Right cardiac atrium (tissue), 5 donors: Measurements from ENCODE around the gene CMTM1. TPM values are rescaled to one million over a fixed set of nuclear protein-coding genes. Genes with fewer than 3 reads are reported as not detected.

Experiments
- ATAC-seq, 2 donors: fragments of 200-7000 bp; cut with Tn5 transposase; one replicate each; pipeline versions ENCODE4 v1.8.0 to v1.9.1; 2020; ENCODE audit warnings: moderate library complexity in 2 of 2, mild to moderate bottlenecking in 1 of 2
- DNase-seq, 3 donors: peaks; one replicate each; pipeline ENCODE4 v3.0.0-alpha.2; 2020
- H3K27ac ChIP-seq: one replicate; pipeline ENCODE4 v1.5.1; 2013; ENCODE audit warnings: mild to moderate bottlenecking, low read length, control low read depth, moderate library complexity
- H3K27me3 ChIP-seq: one replicate; pipeline ENCODE4 v1.6.1; 2013; ENCODE audit not compliant: control insufficient read depth, insufficient read depth
- H3K4me1 ChIP-seq: one replicate; pipeline ENCODE4 v1.6.1; 2013; ENCODE audit warnings: low read length; ENCODE audit not compliant: control insufficient read depth, insufficient read depth
- H3K4me3 ChIP-seq: one replicate; pipeline ENCODE4 v1.5.1; 2013; ENCODE audit warnings: low read length, control low read depth
- H3K9me3 ChIP-seq: one replicate; pipeline ENCODE4 v1.6.1; 2013; ENCODE audit warnings: low read length; ENCODE audit not compliant: control insufficient read depth
- WGBS: extraction: QIAGEN DNeasy Blood & Tissue Kit; methylation state at CpG from one replicate; pipeline ENCODE4 v1.1.7; 2013; 5-methylcytosine and 5-hydroxymethylcytosine counted together
- intact Hi-C, 4 donors: fragments of 100-400 bp; cut with DNase I; formaldehyde crosslinking; loops; one replicate each; pipeline versions ENCODE4 v1.11.0 to v1.14.0; 2022 to 2023
- polyA plus RNA-seq: library from polyadenylated mRNA; stranded (reverse); fragments of 200-250 nt; gene quantifications from one replicate; pipeline ENCODE4 v1.2.3, GENCODE V29; 2013
- total RNA-seq, 4 donors: library from RNA; stranded (reverse); fragmentation: NEBNext Ultra II Directional; extraction: Animal tissue kit (Norgen Biotek cat#: 25700); gene quantifications; one replicate each; pipeline ENCODE4 v1.2.1, GENCODE V29; 2021
- donor health status: healthy with polysubstance abuse.
- donor health status: DM: no; HTN: yes; CAD: no.
- donor health status: DM: no; HTN: no; CAD: no.
- donor health status: DM: no; HTN: yes; CAD: no; lungs with severe emphysema.
- donor health status: DM: yes; HTN: yes; CAD: no.

Gene CMTM1
- total and polyA plus RNA-seq, 5 donors, result 0.14 to 2.6 (median 1.8) TPM

DNA sequence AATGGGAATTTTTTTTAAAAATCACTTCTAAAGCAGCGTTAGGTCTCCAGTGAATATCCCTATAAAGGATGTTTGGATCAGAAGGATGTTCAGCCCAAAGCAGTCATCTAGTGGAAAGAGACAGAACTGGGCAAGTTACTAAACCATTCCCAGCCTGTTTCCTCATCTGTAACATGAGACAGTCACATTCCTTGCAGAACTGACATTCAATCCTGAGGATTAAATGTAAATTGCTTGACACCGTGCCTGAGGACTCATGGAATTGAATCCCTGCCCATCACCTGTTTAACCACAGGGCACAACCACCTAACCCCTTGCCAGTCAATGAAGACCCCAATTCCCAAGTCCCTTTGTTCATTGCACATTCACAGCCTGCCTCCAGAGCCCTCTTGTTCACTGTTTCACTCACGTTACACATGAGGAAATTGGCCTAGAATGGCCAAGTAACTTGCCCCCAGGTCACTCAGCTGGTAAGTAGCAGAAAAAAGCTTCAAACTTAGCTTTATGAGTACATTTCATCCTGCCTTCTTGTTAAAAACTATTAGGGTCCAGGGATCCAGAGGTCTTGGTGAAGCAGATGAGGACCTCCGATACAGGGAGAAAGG is 14.5 kb downstream of the CMTM1 start:
- 79% methylated on average over 4 of the region's 4 CpGs for WGBS
- H3K27ac ChIP-seq, result no peak overlapping the region
- ATAC-seq, result no peak

DNA sequence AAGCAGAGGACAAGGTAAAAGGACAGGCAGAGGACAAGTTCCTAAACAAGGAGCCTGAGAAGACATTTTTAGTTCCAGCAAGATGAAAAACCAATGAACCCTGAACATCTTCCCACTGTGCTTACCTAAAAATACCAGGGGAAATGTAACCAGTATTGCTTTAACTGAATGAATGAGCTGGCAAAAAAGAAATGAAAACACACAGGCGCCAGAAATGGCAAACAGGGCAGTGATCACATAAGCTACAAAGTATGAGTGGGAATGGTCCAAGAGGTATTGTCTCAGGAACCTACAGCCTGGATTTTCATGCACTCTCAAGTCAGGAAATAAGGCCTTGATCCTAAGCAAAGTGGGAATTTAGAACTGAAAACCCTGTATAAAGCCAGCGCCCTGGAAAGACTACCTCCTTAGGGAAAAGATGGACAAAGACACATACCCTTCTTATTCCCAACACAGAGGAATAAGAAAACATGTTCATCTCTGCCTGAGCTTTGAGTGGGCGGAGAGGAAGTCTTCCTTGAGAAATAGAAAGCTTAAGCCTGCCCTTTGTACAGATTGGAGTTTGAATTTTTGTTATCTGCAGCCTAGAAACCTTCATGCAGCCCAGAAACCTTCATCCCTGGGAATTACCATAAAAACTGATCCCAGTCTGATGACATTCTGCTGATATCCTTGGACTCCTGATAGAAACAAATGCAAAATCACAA is 15.2 kb downstream of the CMTM1 start:
- intact Hi-C loops, result no loop called here
- WGBS, result 74% methylated on average over 3 of the region's 3 CpGs
- no peak for DNase-seq
- H3K4me3 ChIP-seq, result no peak overlapping the region
- ATAC-seq, result no peak
- peaks cover 3% of the 10 kb centered on the region for H3K4me1 ChIP-seq
- H3K27me3 ChIP-seq, result no peaks in the 10 kb centered on the region
- H3K27ac ChIP-seq, result no peak overlapping the region
- H3K9me3 ChIP-seq, result no peaks in the 10 kb centered on the region

More for the DNA sequence above, 14.5 kb downstream of the CMTM1 start:
- no peak for DNase-seq
- Histone ChIP-seq H3K9me3 (no peaks in the 10 kb centered on the region), H3K4me1 (peaks cover under 1% of the 10 kb centered on the region), H3K27me3 (no peaks in the 10 kb centered on the region), H3K4me3 (no peak overlapping the region)
- intact Hi-C loops, result no loop called here

DNA sequence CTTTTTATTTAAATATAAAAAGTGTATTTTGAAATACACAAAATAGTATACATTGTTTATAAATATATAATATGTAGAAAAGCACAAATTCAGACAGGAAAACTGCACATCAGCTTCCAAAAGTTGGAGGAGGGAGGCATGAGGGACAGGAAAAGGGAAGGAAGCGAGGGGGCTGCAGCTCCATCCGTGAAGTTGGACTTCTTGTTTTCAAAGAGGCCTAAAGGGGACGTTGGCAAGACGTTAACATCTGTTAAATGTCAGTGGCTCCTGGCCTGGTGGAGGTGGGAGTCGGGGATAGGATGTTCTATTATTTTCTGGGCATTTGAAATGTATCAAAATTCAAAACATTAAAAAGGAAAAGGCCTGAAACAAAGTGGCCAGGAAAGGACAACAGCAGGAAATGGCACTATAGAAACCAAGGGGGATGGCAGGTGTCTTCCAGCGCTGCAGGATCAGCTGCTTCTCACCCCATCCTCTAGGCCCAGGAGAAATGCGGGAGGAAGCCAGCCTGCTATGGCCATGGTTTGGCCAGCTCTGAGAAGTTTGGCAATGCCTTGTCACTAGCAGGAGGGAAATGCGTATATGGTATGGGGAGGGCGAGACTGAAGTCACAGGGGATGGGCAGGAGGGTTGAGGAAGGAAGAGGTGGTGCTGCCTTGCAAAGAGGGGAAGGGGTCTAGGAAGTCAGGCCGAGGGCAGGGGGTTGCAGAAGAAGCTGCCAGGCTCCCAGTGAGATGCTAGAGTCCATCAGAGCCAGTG is 19.4 kb downstream of the CMTM1 start:
- Histone ChIP-seq H3K4me1 (peaks cover 3% of the 10 kb centered on the region), H3K4me3 (no peak overlapping the region), H3K27ac (no peak overlapping the region), H3K9me3 (no peaks in the 10 kb centered on the region), H3K27me3 (no peaks in the 10 kb centered on the region)
- 53% methylated on average over 10 of the region's 10 CpGs for WGBS
- peak in 1 of 3 donors; percentile 50 for DNase-seq
- peak; percentile 40 to 47 for ATAC-seq
- intact Hi-C loops, result no loop called here

DNA sequence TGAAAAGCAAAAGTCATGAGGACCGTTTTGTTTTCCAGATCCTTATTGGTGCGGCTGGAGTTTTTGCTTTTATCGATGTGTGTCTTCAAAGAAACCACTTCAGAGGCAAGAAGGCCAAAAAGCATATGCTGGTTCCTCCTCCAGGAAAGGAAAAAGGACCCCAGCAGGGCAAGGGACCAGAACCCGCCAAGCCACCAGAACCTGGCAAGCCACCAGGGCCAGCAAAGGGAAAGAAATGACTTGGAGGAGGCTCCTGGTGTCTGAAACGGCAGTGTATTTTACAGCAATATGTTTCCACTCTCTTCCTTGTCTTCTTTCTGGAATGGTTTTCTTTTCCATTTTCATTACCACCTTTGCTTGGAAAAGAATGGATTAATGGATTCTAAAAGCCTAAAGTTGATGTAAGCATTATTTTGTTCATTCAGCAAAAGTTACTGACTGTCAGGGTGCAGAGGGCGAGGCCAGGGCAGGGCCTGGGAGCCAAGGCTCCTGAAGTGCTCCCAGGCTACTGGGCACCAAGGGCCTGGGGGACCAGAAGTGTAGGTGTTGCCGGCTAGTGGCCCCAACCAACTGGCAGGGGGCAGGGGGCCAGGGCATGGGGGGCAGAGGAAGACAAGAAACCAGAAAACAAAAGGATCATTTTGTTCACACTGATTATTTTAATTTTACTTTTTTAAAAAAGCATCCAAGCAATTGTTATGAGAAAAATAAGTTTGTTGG is 21.8 kb downstream of the CMTM1 start:
- 58% methylated on average over 7 of the region's 7 CpGs for WGBS
- intact Hi-C loops, result no loop called here

DNA sequence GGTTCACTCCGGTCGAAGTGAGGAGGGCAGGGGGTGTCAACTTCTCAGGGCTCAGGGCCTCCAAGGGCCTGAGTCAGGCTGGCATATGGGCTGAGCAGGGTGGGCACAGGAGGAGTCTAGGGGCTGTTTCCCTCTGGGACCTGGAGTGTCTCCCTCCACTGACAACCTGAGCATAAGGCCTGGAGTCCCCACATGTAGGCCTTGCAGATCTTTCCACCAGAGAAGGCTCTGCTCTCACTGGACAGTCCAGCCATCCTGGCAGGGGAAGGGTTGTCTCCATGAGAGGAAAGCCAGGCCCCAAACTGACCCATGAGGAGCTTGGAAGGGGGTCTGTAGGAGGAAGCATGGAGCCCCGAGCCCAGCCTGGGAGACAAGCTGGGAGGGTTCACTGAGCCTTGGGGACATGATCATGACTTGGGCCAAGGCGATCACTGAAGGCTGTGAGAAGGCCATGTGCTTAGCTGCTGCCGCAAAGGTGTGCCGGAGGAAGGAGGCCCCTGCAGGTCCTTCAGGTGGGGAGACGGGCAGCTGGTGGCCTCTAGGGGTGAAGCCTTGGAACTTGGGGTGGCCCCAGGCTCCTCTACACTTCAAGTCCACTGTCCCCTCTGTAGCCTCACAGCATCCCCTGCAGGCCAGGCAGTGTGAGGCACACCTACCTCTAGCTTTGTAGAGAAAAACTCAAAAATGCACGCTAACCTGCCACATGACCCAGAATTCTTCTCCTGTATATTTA is 22.9 kb downstream of the CMTM1 start:
- 90% methylated on average over 8 of the region's 8 CpGs for WGBS
- intact Hi-C loops, result no loop called here
- Histone ChIP-seq H3K9me3 (no peaks in the 10 kb centered on the region), H3K27ac (no peak overlapping the region), H3K4me1 (peaks cover 3% of the 10 kb centered on the region), H3K4me3 (no peak overlapping the region), H3K27me3 (no peaks in the 10 kb centered on the region)
- ATAC-seq (peak; percentile 76 to 81), DNase-seq (peak in 2 of 3 donors; percentile 69 to 73)

More for the DNA sequence above, 21.8 kb downstream of the CMTM1 start:
- ATAC-seq (no peak), DNase-seq (no peak)
- Histone ChIP-seq H3K4me1 (peaks cover 3% of the 10 kb centered on the region), H3K4me3 (no peak overlapping the region), H3K27ac (no peak overlapping the region), H3K27me3 (no peaks in the 10 kb centered on the region), H3K9me3 (no peaks in the 10 kb centered on the region)

DNA sequence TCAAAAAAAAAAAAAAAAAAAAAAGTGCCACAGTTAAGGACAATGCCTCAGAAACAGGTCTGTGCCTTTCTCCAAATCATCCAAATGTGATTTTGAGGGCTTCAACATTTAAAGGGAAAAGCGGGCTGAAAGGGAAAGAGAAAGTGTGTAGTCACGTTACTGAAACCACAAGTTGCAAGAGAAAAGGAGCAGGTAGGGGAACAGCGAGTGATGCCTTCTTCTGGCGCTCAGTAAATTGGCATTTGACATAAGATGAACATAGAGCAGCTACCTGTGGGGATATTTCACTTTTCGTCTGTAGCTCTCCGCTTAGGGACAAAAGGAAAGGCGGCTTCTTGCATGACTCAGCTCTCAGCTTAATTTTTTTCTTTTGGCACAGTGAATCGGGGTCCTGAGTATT is 24.1 kb downstream of the CMTM1 start:
- intact Hi-C loops, result no loop called here
- Histone ChIP-seq H3K4me3 (no peak overlapping the region), H3K27me3 (no peaks in the 10 kb centered on the region), H3K4me1 (peaks cover 3% of the 10 kb centered on the region), H3K9me3 (no peaks in the 10 kb centered on the region), H3K27ac (no peak overlapping the region)
- 79% methylated on average over 8 of the region's 8 CpGs for WGBS
- no peak for ATAC-seq
- no peak for DNase-seq

DNA sequence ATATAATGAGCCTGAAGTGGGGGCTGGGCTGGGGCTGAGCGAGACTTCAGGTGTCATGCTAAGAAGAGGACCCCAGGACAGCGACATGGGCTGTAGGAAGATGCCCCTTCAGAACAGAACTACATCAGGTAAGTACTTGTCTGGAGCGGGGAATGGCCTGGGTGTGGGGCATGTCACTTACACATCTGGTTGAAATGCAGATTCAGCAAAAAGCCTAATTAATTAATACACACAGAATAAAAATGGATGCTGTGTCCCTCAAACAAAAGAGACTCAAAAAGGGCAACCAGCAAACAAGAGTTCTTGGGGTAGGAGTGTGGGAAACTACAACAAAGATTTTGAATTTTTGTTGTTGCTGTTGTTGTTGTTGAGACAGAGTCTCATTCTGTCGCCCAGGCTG is 24.8 kb downstream of the CMTM1 start:
- Histone ChIP-seq H3K4me1 (no peaks in the 10 kb centered on the region), H3K27me3 (no peaks in the 10 kb centered on the region), H3K9me3 (no peaks in the 10 kb centered on the region), H3K4me3 (no peak overlapping the region), H3K27ac (no peak overlapping the region)
- WGBS, result 94% methylated on average over 4 of the region's 4 CpGs
- DNase-seq (no peak), ATAC-seq (no peak)
- intact Hi-C loops, result no loop called here

DNA sequence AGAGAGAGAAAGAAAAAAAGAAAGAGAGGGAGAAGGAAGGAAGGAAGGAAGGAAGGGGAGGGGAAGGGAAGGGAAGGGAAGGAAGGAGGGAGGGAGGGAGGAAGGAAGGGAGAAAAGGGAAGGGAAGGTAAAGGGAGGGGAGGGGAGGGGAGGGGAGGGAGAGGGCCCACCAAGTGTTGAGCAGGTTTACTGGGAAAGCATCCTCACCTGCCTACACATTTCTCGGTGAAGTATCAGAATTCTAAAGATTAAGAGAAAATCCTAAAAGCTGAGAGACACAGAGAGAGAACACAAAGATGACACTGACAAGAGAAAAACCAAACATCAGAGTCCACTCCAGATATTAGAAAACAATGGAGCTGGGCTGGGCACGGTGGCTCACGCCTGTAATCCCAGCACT is 26.0 kb downstream of the CMTM1 start:
- Histone ChIP-seq H3K9me3 (no peaks in the 10 kb centered on the region), H3K4me3 (no peak overlapping the region), H3K4me1 (no peaks in the 10 kb centered on the region), H3K27me3 (no peaks in the 10 kb centered on the region), H3K27ac (no peak overlapping the region)
- no peak for DNase-seq
- no peak for ATAC-seq
- WGBS, result 93% methylated on average over 3 of the region's 3 CpGs
- intact Hi-C loops, result no loop called here

DNA sequence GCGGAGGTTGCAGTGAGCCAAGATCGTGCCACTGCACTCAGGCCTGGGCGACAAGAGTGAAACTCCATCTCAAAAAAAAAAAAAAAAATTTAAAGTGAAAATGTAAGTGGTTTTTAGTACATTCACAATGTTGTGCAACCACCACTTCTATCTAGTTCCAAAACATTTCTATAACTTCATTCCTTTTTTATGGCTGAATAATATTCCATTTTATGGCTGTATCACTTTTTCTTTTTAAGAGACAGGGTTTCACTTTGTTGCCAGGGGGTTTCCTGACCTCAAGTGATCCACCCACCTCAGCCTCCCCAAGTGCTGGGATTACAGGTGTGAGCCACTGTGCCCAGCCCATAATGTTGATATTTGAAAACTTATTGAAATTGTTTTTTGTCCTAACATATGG is 26.6 kb downstream of the CMTM1 start:
- H3K4me3 ChIP-seq, result no peak overlapping the region
- ATAC-seq (no peak), DNase-seq (no peak)
- H3K27ac ChIP-seq, result no peak overlapping the region
- H3K9me3 ChIP-seq, result no peaks in the 10 kb centered on the region
- H3K4me1 ChIP-seq, result no peaks in the 10 kb centered on the region
- H3K27me3 ChIP-seq, result no peaks in the 10 kb centered on the region
- WGBS, result 97% methylated on average over 3 of the region's 3 CpGs
- intact Hi-C loops, result no loop called here

DNA sequence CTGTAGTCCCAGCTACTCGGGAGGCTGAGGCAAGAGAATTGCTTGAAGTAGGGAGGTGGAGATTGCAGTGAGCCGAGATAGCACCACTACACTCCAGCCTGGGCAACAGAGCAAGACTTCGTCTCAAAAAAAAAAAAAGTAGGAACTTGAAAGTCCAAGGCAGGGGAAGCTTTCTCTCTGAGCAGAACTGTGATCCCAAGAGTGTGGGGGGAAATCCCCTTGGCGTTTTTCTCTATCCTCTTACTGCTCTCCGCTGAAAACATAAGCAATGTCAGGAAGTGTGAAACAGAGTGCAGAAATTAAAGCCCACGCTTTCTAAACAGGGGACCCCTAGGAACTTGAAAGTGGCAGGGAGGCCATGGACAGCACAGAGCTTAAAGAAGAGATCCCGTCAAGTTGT is 28.5 kb downstream of the CMTM1 start:
- H3K4me1 ChIP-seq, result no peaks in the 10 kb centered on the region
- ATAC-seq (no peak), DNase-seq (no peak)
- H3K27me3 ChIP-seq, result no peaks in the 10 kb centered on the region
- intact Hi-C loops, result no loop called here
- no peaks in the 10 kb centered on the region for H3K9me3 ChIP-seq
- H3K27ac ChIP-seq, result no peak overlapping the region
- WGBS, result 57% methylated on average over 7 of the region's 7 CpGs
- H3K4me3 ChIP-seq, result no peak overlapping the region
